ENCODE data around the gene ICAM1. TPM values are rescaled to one million over a fixed set of nuclear protein-coding genes. Genes with fewer than 3 reads are reported as not detected.

The ICAM1 gene
- total RNA-seq, 1 experiment from 2014 or later: 1.6 TPM

GRCh38 chr19:10318807-10319682 lies 48.1 kb downstream of the ICAM1 start:
- DNase-seq (ENCODE audit: extremely low read depth, low read depth): no peak

- no peak for DNase-seq (ENCODE audit: extremely low read depth, low read depth)
Measured at GRCh38 chr19:10320602-10321416, 49.9 kb downstream of the ICAM1 start.

- DNase-seq (ENCODE audit: extremely low read depth, low read depth): no peak
Measured at GRCh38 chr19:10321417-10321797, 50.5 kb downstream of the ICAM1 start.

GRCh38 chr19:10321874-10322835 lies 51.2 kb downstream of the ICAM1 start:
- no peak for DNase-seq (ENCODE audit: extremely low read depth, low read depth)

GRCh38 chr19:10325732-10326131 lies 54.8 kb downstream of the ICAM1 start:
- DNase-seq (ENCODE audit: extremely low read depth, low read depth): no peak

GRCh38 chr19:10327793-10328192 lies 56.9 kb downstream of the ICAM1 start:
- DNase-seq (ENCODE audit: extremely low read depth, low read depth): no peak

- DNase-seq (ENCODE audit: extremely low read depth, low read depth): no peak
Measured at GRCh38 chr19:10328558-10329429, 57.9 kb downstream of the ICAM1 start.

- DNase-seq (ENCODE audit: extremely low read depth, low read depth): no peak
Measured at GRCh38 chr19:10329555-10329954, 58.6 kb downstream of the ICAM1 start.

GRCh38 chr19:10332158-10332964 lies 61.4 kb downstream of the ICAM1 start:
- no peak for DNase-seq (ENCODE audit: extremely low read depth, low read depth)

- peak; percentile 93 for DNase-seq (ENCODE audit: extremely low read depth, low read depth)
Measured at GRCh38 chr19:10332965-10333757, 62.2 kb downstream of the ICAM1 start, which contains the start of gene RAVER1. RAVER1 (minus strand) TSS chr19:10333529; CDS start chr19:10333507, 22 bp downstream.

- no peak for DNase-seq (ENCODE audit: extremely low read depth, low read depth)
Measured at GRCh38 chr19:10333758-10334587, 63.1 kb downstream of the ICAM1 start.

GRCh38 chr19:10334588-10335351 lies 63.9 kb downstream of the ICAM1 start:
- peak; percentile 91 for DNase-seq (ENCODE audit: extremely low read depth, low read depth)

GRCh38 chr19:10335352-10335985 lies 64.5 kb downstream of the ICAM1 start:
- DNase-seq (ENCODE audit: extremely low read depth, low read depth): no peak

Data from NCI-H460 (cell line).